Activated gamma-delta T cell treated with anti-CD3 and anti-CD28 coated beads, Interleukin-2, amount 50 U/mL, for 16 hours (primary cell): Measurements from ENCODE around the gene HOXB3.
"Not testable (repeated sequence)": the region's sequence is repeated elsewhere in the genome, so short reads cannot be mapped to it uniquely, and the experiment has no call there.

ENCODE experiments used
- DNase-seq: peaks from one replicate; pipeline ENCODE4 v3.0.0-alpha.2; 2020; ENCODE audit warnings: low read depth

Gene HOXB3

DNA sequence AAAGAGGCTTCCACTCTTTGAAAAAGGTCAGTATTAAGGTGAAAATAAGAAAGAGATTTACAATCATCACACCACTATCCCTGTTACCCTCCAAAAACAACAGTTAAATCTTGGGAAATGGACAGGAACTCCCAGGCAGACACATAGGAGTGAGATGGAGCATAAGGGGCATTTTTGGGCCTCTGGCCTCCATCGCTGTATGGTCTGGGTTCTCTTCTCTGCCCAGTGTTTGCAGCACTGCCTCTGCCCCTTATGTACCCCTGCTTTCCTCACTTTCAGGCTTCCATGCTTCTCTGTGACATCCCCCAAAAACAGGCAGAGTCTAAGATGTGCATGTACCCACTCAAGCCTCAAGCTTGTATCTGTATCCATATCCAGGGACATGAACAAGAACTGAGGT, 44.5 kb downstream of the HOXB3 start:
- DNase-seq, result no peak

DNA sequence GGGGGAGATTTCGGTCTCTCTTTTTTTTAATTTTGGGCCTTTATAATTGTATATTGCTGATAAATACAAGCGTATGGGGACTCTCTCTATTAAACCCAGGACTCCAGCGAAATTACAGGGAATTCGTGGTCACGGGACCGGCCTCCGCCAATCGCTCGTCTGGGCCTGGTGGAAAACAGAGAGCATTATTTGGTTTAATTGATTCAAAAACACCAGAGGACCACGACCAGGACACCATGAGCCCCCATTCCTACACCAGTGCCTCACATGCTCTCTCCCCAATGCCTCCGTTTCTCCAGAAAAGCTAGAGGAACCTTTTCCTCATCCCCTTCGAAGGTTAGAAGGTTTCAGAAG, 45.0 kb downstream of the HOXB3 start, which contains the start of gene HOXB2:
TSS of gene HOXB2 (minus strand) at position 88 of the 354 bp plus-strand sequence. CDS start 198 bp downstream, outside the sequence.
- no peak for DNase-seq

DNA sequence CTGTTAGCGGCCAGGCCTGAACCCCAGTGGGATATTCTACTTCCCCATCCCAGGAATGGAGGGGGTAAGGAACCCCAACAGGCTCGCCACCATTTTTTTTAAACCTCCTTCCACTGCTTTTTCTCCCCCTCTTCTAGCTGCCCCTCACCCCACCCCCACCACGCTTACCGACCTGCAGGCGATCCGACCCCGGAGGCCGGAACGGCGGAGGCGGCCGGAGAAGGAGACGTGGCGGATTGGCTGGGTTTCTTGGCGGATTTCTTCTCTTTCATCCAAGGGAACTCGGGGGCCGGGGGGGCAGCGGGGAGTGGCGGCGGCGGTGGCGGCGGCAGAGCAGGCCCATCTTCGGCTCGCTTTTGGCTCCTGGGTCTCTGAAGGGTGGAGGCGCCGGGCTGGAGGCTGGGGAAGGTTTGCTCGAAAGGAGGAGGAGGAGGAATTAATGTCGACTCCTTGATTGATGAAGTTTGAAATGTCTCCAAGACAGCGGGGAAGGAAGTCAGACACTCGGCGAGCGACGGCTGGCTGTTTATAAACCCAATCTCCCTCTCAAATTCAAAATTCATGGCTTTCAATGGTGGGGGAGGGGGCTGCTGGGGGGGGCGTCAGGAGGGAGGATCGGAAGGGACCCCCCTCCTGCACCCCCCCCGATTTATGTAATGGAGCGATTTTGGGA, 45.6 kb downstream of the HOXB3 start:
- DNase-seq, result no peak

DNA sequence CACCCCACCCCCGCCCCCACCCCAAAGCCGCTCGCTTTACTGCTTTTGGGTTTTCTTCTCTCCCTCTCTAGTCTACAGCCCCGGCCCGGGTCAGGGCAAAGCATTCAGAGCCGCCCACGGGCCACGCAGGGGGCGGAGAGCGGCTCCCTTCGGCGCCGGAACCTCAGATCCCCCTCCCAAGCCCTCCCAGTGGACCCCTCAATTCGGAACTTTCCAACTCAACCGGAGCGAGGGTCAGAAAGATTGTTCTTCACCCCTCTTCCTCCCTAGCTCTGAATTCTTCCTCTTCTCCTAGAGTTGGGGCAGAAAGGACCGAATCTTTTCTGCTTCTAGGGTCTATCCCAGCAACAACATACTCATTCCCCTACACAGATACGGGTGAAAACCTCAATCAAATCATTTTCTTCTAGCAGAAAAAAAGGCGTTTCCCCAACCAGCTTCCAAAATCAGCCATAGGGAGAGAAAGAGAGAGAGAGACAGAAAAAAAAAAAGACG, 46.1 kb downstream of the HOXB3 start:
- DNase-seq, result no peak

DNA sequence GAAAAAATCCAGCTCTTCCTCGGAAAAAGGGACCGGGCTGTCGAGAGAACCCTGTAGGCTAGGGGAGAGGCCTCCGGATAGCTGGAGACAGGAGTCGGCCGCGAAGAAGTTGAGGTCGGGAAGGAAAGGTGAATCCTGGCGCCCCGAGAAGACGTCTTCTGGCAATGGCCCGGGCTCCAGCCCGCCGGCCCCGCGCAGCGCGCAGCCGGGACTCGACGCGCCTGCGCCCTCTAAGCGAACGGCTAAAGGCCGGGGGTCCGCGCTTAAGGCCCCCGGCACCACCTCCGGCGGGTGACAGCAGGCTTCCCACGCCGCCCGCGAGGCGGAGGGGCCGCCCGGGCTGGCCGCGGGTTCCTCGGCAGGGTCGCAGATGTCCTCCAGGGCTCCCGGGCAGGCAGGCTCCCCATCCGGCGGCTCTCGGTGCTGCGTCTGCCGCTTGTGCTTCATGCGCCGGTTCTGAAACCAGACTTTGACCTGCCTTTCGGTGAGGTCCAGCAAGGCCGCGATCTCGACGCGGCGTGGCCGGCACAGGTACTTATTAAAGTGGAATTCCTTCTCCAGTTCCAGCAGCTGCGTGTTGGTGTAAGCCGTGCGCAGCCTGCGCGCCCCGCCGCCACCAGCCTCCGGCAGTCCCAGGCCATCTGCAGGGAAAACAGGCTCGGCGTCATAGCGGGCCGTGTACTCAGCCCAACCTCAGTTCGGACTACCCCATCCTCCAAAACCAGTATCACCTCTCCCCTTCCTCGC, 46.8 kb downstream of the HOXB3 start:
- peak; percentile 40 for DNase-seq

DNA sequence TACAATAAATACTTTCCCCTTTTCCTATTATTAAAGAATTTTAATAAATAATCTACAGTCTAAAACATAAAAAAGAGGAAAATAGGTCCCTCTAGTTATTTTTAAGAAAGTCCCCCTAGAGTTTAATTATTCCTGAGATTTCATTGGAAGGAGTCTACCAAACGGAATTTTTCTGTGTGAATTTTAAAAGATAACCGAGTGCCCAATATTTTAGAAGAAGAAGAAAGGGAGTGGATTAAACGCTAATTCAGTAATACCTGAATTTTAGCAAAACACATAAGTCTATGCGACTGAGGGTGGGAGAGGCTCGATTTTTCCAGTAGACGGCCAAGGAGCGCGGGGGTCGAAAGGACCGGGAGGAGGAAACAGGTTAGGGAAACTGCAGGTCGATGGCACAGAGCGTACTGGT, 47.3 kb downstream of the HOXB3 start:
- no peak for DNase-seq

DNA sequence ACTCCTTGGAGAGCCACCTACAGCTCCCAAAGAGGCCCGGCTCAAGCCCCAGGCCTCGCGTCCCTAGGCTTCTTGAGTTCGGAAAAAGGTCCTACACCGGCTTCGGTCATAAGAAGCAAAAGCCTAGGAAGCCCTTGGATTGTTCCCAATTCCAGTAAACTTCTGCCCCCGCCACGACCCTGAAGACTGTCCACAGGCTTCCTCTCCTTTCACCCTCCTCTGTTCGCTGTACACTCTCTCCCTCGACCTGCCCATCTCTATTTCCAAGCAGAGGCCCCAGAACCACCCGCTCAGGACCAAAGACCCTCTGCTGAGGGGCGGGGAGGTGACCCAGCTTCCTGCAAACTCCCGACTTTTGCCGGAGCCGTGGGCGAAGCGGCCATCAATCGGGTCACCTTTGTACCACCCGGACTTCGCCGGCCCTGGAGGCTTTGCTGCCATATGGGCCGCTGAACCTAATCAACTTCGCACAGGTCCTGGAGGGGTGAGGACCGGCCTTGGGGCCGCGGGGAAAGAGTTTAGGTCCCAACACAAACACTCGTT, 47.9 kb downstream of the HOXB3 start:
- DNase-seq, result no peak

DNA sequence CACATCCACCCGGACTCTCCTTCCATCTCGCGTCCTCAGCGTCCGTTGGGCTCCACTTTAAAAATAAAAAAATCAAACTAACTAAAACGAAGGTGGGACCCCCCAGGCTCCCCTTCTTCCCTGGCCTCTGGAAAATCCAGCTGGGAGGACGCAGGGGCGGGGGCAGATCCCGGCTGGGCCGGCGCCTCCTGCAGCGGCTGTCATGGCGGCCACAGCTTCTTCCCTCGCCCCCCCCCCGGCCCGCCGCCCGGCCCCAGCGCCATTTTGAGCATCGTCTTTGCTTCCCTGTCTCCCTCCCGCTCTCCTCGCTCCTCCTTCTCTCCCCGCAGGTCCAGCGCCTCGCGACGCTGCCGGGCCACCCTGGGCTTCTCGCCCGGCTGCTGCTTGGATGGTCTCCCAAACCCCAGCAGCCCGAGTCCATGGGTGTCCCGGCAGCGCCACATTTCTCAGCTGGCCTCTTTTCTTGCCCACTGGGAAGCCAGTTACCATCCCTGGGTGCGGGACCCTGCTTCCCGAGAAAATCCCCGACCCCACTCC, 48.4 kb downstream of the HOXB3 start:
- no peak for DNase-seq

DNA sequence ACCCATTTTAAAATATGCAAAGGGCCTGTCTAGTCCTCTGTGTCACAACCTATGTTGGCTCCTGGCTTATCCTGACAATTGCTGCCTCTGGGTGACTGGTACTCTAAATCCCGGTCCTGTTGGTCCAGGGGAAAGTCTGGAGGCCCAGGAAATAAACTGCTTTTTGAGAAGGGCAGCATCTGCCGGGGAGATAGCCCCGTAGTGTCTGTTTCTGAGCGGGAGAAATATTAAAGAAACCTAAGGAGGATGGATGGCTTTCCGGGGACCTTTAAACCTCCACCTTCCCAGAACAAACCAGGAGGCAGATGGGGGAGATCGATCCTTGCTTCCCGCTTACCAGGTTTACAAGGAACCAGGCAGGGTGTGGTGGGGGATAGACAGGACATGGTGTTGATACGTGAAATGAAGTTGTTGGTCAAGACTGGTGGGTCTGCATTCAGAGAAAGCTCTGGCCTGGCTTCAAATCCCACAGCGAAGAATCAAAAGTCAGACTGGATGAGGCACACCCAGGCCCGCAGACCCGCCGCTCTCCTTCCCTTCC, 48.9 kb downstream of the HOXB3 start:
- no peak for DNase-seq

DNA sequence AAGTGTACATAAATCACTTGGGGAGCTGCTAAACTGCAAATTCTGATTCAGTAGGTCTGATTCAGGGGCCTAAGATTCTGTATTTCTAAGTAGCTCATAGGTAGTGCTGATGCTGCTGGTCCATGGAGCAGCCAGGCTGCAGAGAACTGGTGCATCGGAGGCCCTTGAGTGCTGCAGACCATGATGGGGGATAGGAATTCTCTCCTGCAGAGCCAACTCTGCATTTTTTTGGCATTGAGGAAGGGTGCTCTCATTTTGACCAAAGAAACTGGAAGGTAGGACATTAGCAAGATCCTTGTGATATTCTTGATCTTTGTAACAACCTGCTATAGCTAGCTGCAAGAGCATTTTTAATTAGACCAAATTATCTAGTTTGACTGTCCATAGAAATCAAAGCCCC, 49.8 kb downstream of the HOXB3 start:
- DNase-seq, result no peak

DNA sequence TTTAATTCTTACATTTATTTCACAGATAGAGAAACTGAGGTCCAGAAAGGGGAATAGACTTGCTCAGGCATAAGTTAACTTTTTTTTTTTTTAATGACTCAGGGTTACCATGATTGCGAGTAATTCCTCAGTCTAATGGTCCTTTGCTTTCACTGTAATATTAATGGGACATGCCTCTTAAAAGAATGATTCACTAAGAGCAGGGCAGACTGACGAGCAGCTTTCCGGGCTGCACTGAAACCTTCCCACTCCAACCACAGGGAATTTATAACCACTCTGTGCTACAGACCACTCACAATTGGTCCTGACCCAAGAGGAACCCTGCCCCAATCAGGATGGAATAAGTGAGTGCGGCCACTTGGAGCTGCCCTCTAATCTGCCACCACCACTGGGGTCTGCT, 50.9 kb downstream of the HOXB3 start:
- no peak for DNase-seq

DNA sequence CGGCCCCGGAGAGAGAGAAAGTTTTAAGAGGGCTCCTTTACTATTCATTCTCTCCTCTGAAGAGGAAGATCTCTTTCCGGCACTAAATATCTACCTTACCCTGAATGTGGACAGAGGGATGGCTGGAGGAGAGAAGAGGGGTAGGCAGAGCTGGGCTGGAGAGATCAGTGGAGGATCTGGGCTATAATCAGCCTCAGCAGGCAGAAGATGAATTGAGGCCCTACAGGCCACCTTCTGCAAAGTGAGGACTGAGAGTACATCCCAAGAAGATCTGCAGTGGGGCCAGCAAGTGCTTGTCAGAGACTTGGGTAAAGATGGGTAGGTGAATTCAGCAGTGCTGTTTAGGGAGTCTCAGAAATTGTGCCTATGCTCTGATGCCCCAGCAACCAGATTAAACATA, 52.7 kb downstream of the HOXB3 start:
- no peak for DNase-seq

DNA sequence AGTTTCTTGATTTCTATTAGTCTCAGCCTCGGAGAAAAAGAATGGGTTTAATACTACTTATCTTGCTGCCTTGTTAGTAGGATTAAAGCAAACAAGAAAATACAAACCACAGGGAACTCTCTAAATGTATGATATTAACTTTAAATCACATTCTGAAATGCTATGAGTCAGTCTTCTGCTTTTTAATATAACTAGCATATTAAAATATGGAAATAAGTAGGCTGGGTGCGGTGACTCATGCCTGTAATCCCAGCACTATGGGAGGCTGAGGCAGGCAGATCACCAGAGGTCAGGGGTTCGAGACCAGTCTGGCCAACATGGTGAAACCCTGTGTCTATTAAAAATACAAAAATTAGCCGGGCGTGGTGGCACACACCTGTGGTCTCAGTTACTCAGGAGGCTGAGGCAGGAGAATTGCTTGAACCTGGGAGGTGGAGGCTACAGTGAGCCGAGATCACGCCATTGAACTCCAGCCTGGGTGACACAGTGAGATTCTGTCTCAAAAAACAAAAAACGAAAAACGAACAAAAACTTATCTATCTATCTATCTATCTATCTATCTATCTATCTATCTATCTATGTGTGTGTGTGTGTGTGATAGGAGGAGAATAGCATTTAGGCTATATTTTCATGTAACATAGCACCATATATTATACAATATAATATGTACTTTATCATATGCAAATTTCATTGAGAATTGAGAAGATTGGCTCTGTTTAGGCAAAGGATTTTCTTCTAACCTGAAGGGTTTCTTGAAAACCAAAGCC, 54.1 kb downstream of the HOXB3 start:
- not testable (repeated sequence) for DNase-seq

DNA sequence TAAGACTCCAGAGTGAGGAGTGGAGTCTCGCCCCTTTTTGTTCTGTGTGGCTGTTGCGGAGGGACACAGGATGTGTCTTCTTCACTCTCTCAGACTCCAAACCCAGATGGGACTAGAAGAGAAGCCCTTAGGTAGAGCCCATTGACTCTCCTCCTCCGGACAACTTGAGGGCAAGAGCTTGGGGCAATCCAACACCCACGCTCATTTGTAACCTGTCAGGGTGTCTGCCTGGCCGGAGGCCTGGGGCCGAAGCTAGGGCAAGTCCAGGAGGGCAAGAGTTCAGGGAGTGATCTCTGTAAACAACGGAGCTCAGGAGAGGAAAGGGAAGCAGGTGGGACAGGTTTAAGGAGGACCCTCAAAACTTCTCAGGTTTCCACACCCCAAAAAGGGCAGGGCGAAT, 57.8 kb downstream of the HOXB3 start:
- DNase-seq, result no peak

DNA sequence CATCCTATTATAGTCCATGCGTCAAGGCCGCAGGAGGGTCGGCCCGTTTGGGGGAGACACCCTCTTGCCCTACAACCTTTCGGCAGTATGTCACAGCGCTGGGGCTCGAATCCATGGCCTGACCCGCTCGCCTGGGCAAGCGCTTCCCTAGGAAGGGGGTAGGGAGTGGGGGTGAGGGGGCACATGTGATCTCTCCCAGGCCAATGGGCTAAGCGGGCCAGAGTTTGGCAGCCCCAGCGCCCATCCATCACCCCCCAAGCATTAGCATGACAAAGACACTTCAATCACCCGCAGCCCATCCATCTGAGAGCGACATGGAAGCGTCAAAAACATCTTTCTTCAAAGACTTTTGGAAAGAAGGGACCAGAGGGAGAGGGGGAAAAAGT, 59.2 kb downstream of the HOXB3 start, which contains the start of gene HOXB1:
TSS of gene HOXB1 (minus strand) at position 125 of the 386 bp plus-strand sequence. CDS start at position 18, 107 bp downstream.
- no peak for DNase-seq

DNA sequence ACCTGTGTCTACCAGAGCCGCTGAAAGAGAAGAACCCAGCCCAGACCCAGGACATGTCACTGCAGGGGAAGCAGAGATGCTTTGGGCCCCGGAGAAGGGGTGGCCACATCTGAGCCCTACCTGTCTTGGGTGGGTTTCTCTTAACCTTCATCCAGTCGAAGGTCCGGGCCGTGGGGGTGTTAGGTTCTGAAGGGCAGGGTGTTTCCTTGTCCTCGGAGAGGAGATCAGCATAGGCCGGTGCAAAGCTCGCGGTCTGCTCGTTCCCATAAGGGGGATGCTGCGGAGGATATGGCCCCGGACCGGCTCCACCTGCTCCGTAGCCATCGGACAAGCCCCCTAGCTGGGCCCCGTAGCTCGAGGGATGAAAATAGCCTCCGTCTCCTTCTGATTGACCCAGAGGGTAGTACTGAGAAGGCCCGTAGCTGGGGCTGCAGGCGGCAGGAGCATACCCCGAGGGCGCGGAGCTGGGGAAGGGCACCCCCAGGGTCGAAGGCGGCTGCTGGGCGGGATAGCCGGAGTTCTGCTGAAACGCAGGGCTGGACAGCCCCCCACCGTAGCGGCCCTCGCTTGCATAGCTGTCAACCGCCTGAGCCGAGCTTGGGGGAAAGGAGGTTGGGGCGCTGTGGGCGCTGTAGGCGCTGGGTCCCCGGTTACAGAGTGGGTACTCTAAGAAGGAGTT, 59.7 kb downstream of the HOXB3 start:
- DNase-seq, result no peak

DNA sequence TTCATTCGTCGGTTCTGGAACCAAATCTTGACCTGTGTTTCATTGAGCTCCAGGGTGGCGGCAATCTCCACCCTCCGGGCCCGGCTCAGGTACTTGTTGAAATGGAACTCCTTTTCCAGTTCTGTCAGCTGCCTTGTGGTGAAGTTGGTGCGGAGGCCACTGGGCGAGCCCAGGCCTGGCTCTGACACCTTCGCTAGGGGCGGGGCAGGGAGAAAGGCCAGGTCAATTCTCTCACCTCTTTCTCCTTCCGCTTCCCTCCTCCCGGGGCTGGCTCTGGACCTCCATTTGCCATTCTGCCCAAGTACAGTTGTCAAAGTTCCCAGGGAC, 60.4 kb downstream of the HOXB3 start:
- DNase-seq, result no peak

DNA sequence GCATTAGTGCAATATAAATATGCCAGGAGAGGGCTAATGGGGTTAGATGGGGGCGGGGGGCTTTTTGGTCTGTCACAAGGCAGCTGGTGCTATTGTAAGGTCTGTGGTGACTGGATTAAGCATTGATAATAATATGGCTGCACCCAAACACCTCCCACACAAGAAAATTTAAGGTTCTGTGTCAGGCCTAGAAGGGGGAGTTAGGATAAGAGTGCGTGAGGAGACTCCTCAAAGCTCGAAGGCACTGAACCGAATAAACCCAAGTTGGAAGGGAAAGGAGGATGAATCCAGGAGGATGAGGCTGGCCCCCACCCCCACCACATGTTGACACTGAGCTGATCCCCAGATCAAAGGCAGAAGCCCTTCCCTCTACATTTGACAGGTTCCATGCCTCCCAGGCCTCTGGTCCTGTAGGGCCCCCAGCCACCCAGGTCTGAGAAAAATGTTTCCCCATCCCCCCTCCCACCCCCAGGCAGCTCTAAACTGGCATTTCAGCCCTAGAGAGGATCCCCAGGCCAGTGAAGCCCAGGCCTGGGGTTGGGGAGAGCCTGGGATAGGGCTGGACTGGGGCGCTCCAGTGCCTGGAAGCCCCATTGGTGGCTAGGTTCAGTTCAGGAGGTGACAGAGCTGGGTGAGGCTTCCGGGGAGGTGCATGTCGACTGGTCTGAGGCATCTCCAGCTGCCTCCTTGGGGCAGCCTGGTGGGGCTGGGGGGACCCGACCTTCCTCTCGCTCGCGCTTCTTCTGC, 60.9 kb downstream of the HOXB3 start:
- DNase-seq, result no peak

DNA sequence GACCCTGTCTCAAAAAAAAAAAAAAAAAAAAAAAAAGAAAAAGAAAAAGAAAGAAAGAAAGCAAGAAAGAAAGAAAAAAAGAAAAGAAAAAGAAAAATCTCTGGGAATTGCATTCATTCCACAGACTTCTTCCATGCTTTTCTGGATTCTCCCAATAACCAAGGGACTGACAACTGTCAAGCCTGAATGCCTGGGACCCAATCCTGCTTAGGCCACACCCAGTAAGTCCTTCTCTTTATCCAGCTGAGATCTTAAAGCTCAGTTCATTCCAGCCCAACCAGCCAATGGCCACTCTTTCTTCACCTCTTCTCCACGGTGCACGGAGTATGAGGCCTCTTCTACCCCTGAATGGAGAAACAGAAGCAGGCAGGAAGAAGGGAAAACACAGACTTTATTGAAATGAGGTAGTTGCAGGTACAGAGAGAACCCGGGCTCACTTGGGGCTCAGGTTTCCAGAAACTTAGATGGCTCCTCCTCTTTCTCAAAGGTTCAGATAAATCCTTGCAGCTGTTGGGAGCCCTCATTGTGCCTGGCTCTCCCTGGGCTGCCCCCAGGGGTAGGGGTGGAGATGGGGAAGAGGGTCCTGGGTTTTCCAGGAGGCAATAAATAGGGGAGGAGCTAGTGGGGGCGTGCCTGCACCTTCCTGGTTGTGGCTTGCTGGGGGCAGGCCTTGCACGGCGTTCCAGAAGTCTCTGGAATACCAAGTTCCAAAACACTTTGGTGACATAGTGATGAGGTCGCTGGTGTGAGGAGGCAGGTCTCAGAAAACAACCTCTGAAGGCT, 61.7 kb downstream of the HOXB3 start:
- DNase-seq, result no peak

DNA sequence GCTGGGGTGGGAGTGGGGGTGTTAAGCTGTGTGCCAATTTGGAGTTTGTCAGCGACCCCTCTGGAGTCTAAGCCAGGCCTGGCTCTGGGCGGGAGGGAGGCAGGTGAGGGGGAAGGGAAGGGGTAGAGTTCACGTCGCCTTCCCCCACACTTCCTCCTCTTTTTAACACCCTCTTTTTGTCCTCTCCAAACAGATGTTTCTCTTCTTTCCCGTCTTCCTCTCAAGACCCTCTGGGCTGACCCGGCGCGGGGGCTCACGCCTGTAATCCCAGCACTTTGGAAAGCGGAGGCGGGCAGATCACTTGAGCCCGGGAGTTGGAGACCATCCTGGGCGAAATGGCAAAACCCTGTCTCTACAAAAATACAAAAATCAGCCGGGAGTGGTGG, 62.5 kb downstream of the HOXB3 start:
- no peak for DNase-seq
